CD4-positive, CD25-positive, alpha-beta regulatory T cell (primary cell): ENCODE results near the gene SLC35G6. TPM values are rescaled to one million over a fixed set of nuclear protein-coding genes. Genes with fewer than 3 reads are reported as not detected.
A peak's percentile ranks its signal among the peaks of the same experiment; 100 is the strongest.

Experiments used
- ATAC-seq, 2 donors: fragments of 150-1000 bp; cut with Tn5 transposase; one replicate each; pipeline ENCODE4 v1.10.0; 2021; ENCODE audit warnings: low read depth in 2 of 2, moderate number of reproducible peaks in 2 of 2, moderate library complexity in 1 of 2
- DNase-seq, 3 donors: peaks; one replicate each; pipeline versions ENCODE4 v3.0.0 to v3.0.0-alpha.2; 2012 to 2022; ENCODE audit warnings: mixed read lengths in 1 of 3
- H3K27ac ChIP-seq: one replicate; pipeline ENCODE4 v1.7.0; 2013; ENCODE audit warnings: mild to moderate bottlenecking, low read length; ENCODE audit not compliant: insufficient read depth, poor library complexity, severe bottlenecking
- H3K27me3 ChIP-seq: one replicate; pipeline ENCODE4 v1.7.0; 2013; ENCODE audit warnings: low read length; ENCODE audit not compliant: control insufficient read depth, insufficient read depth
- H3K36me3 ChIP-seq: one replicate; pipeline ENCODE4 v1.7.0; 2013; ENCODE audit warnings: mild to moderate bottlenecking, low read length, moderate library complexity; ENCODE audit not compliant: control insufficient read depth, insufficient read depth
- H3K4me1 ChIP-seq: 2 replicates; pipeline ENCODE4 v1.7.0; 2013; ENCODE audit warnings: mild to moderate bottlenecking, low read length; ENCODE audit not compliant: insufficient read depth, control insufficient read depth, poor library complexity, severe bottlenecking
- H3K4me3 ChIP-seq: one replicate; pipeline ENCODE4 v1.7.0; 2013; ENCODE audit warnings: low read depth, mild to moderate bottlenecking, low read length, moderate library complexity
- H3K9me3 ChIP-seq, 2 experiments: 1 replicate in 1 of 2; 2 replicates in 1 of 2; pipeline ENCODE4 v1.7.0; 2013; ENCODE audit warnings: low read length in 2 of 2, mild to moderate bottlenecking in 1 of 2, moderate library complexity in 1 of 2; ENCODE audit not compliant: control insufficient read depth in 2 of 2
- H3K27ac Mint-ChIP-seq, 3 donors: one replicate each; pipeline ENCODE4 v1.8.0; 2020 to 2022; ENCODE audit warnings: mild to moderate bottlenecking in 3 of 3, mixed read lengths in 3 of 3, moderate library complexity in 2 of 3
- H3K27me3 Mint-ChIP-seq: one replicate; pipeline ENCODE4 v1.8.0; 2022; ENCODE audit warnings: mild to moderate bottlenecking, mixed read lengths
- H3K36me3 Mint-ChIP-seq: one replicate; pipeline ENCODE4 v1.8.0; 2020; ENCODE audit warnings: mixed read lengths
- H3K4me1 Mint-ChIP-seq, 4 donors: one replicate each; pipeline ENCODE4 v1.8.0; 2020 to 2022; ENCODE audit warnings: mixed read lengths in 4 of 4, mild to moderate bottlenecking in 1 of 4
- H3K4me3 Mint-ChIP-seq, 4 donors: one replicate each; pipeline ENCODE4 v1.8.0; 2020 to 2022; ENCODE audit warnings: mild to moderate bottlenecking in 4 of 4, mixed read lengths in 4 of 4, moderate library complexity in 3 of 4
- H3K9me3 Mint-ChIP-seq, 7 donors: one replicate each; pipeline ENCODE4 v1.8.0; 2020 to 2022; ENCODE audit warnings: mixed read lengths in 7 of 7, mild to moderate bottlenecking in 3 of 7, moderate library complexity in 2 of 7
- polyA plus RNA-seq, 4 donors: library from polyadenylated mRNA; unstranded; fragments of 300-500 nt; fragmentation: Illumina TruSeq; gene quantifications; one replicate each; pipeline ENCODE4 v1.2.3, GENCODE V29; 2021
- total RNA-seq: library from RNA; stranded (reverse); gene quantifications from one replicate; pipeline ENCODE4 v1.2.3, GENCODE V29; 2022

The SLC35G6 gene
- total and polyA plus RNA-seq, 5 donors from 2014 or later: not detected

DNA sequence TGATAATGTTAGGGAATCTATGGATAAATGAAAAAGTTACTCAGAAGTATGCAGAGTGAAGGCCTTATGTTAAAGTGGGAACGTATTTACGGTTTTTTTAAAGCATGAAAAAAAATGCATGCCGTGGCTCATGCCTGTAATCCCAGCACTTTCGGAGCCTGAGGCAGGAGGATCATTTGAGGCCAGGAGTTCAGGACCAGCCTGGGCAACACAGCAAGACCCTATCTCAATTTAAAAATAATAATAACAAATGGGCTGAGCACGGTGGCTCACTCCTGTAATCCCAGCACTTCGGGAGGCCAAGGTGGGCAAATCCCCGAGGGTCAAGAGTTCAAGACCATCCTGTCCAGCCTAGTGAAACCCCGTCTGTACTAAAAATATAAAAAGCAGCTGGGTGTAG lies 8.9 kb downstream of the SLC35G6 start:
- H3K27me3 ChIP-seq: no peaks in the 10 kb centered on the region
- DNase-seq (no peak), ATAC-seq (no peak)
- no peaks in the 10 kb centered on the region for H3K27me3 Mint-ChIP-seq
- no peak overlapping the region for H3K27ac ChIP-seq
- H3K4me3 ChIP-seq: no peak overlapping the region
- peak overlapping the region in 2 of 4 donors; percentile 25 to 40 for H3K4me3 Mint-ChIP-seq
- H3K27ac Mint-ChIP-seq: peak overlapping the region in 2 of 3 donors; percentile 43 to 45
- H3K4me1 Mint-ChIP-seq: peaks cover 45 to 82% (median 66%) of the 10 kb centered on the region in 4 donors
- peaks cover 28% of the 10 kb centered on the region for H3K36me3 Mint-ChIP-seq
- H3K4me1 ChIP-seq: peaks cover 61% of the 10 kb centered on the region
- H3K9me3 Mint-ChIP-seq: no peaks in the 10 kb centered on the region
- no peaks in the 10 kb centered on the region for H3K9me3 ChIP-seq
- peaks cover 29% of the 10 kb centered on the region for H3K36me3 ChIP-seq

DNA sequence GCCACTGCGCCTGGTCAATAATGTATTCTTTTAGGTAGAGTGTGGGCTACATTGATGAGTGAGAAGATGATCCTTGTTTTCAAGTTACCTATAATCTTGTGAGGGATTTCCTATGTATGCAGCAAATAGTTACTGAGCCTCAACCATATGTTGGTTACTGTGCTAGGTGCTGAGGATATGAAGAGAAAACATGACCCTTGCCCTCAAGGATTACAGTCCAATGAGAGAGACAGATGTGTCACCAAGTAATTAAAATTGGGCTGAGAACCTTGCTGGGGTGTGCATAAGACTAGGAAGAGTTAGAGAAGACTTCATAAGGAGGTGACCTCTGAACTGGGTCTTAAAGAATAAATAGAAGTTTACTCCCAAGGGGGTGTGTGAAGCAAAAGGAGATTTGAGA lies 10.3 kb downstream of the SLC35G6 start:
- peaks cover 44% of the 10 kb centered on the region for H3K36me3 ChIP-seq
- ATAC-seq (no peak), DNase-seq (no peak)
- H3K4me1 ChIP-seq: peaks cover 47% of the 10 kb centered on the region
- peak overlapping the region in 3 of 4 donors; percentile 2 to 27 (median 8) for H3K4me3 Mint-ChIP-seq
- H3K36me3 Mint-ChIP-seq: peaks cover 32% of the 10 kb centered on the region
- H3K4me1 Mint-ChIP-seq: peaks cover 34 to 71% (median 54%) of the 10 kb centered on the region in 4 donors
- peak overlapping the region in 1 of 3 donors; percentile 49 for H3K27ac Mint-ChIP-seq
- no peaks in the 10 kb centered on the region for H3K9me3 Mint-ChIP-seq
- no peaks in the 10 kb centered on the region for H3K27me3 ChIP-seq
- H3K4me3 ChIP-seq: no peak overlapping the region
- no peaks in the 10 kb centered on the region for H3K9me3 ChIP-seq
- no peak overlapping the region for H3K27ac ChIP-seq
- H3K27me3 Mint-ChIP-seq: no peaks in the 10 kb centered on the region

- H3K9me3 ChIP-seq: no peaks in the 10 kb centered on the region
- ATAC-seq (no peak), DNase-seq (no peak)
- Mint-ChIP-seq H3K4me1 (peaks cover 22 to 47% (median 40%) of the 10 kb centered on the region in 4 donors), H3K27me3 (no peaks in the 10 kb centered on the region), H3K27ac (peak overlapping the region in 1 of 3 donors; percentile 70), H3K36me3 (peaks cover 34% of the 10 kb centered on the region), H3K4me3 (no peak overlapping the region), H3K9me3 (no peaks in the 10 kb centered on the region)
- no peak overlapping the region for H3K4me3 ChIP-seq
- H3K27me3 ChIP-seq: no peaks in the 10 kb centered on the region
- no peak overlapping the region for H3K27ac ChIP-seq
- H3K4me1 ChIP-seq: peaks cover 26% of the 10 kb centered on the region
- H3K36me3 ChIP-seq: peaks cover 67% of the 10 kb centered on the region
These were observed 12.7 kb downstream of the SLC35G6 start for GRCh38 chr17:7493941-7494340.

DNA sequence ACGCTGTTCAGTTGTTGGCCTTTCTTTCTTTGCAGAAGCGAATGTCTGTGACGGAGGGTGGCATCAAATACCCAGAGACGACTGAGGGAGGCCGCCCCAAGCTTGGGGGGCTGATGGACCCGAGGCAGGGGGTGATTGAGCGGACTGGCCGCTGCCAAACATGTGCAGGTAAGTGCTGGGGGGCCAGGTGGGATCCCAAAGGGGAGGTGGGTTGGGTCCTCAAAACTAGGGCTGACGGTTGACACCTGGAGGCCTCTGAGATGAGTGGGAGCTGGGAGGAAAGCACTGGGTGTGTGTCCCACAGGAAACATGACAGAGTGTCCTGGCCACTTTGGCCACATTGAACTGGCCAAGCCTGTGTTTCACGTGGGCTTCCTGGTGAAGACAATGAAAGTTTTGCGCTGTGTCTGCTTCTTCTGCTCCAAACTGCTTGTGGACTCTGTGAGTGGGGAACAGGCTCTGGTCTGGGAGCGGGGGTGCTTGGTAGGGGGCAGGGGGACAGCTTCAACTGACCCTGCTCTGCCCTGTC lies 14.7 kb downstream of the SLC35G6 start:
- peak overlapping the region in 1 of 4 donors; percentile 67 for H3K4me3 Mint-ChIP-seq
- Histone ChIP-seq H3K27me3 (no peaks in the 10 kb centered on the region), H3K27ac (no peak overlapping the region), H3K9me3 (no peaks in the 10 kb centered on the region), H3K4me3 (no peak overlapping the region), H3K36me3 (peaks cover 80% of the 10 kb centered on the region), H3K4me1 (peaks cover 7% of the 10 kb centered on the region)
- peaks cover 13 to 30% (median 25%) of the 10 kb centered on the region in 4 donors for H3K4me1 Mint-ChIP-seq
- no peak for ATAC-seq
- no peaks in the 10 kb centered on the region for H3K27me3 Mint-ChIP-seq
- H3K36me3 Mint-ChIP-seq: peaks cover 38% of the 10 kb centered on the region
- no peak for DNase-seq
- H3K9me3 Mint-ChIP-seq: peaks cover 0 to 2% (median 0%) of the 10 kb centered on the region in 7 donors
- no peak overlapping the region for H3K27ac Mint-ChIP-seq

DNA sequence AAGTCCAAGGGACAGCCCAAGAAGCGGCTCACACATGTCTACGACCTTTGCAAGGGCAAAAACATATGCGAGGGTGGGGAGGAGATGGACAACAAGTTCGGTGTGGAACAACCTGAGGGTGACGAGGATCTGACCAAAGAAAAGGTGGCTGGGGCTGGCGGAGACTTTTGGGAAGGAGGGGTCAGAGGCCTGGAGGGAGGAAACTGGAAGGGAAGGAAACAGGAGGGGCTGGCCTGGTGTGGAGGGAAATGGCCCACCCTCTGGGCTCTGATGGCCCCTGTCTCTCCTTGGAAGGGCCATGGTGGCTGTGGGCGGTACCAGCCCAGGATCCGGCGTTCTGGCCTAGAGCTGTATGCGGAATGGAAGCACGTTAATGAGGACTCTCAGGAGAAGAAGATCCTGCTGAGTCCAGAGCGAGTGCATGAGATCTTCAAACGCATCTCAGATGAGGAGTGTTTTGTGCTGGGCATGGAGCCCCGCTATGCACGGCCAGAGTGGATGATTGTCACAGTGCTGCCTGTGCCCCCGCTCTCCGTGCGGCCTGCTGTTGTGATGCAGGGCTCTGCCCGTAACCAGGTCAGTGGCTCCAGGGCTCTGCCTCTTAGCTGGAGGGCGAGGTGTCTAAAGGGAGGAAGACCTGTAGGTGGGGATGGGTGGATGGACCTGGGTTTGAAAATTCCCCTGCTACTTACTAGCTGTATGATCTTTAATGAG lies 15.4 kb downstream of the SLC35G6 start:
- peaks cover 2% of the 10 kb centered on the region for H3K4me1 ChIP-seq
- H3K4me3 Mint-ChIP-seq: peak overlapping the region in 1 of 4 donors; percentile 67
- peaks cover 0 to 2% (median 0%) of the 10 kb centered on the region in 7 donors for H3K9me3 Mint-ChIP-seq
- DNase-seq: no peak
- no peak overlapping the region for H3K4me3 ChIP-seq
- ATAC-seq: no peak
- H3K27me3 Mint-ChIP-seq: no peaks in the 10 kb centered on the region
- H3K36me3 ChIP-seq: peaks cover 83% of the 10 kb centered on the region
- H3K27ac ChIP-seq: no peak overlapping the region
- H3K9me3 ChIP-seq: no peaks in the 10 kb centered on the region
- H3K36me3 Mint-ChIP-seq: peaks cover 42% of the 10 kb centered on the region
- peak overlapping the region in 1 of 3 donors; percentile 35 for H3K27ac Mint-ChIP-seq
- no peaks in the 10 kb centered on the region for H3K27me3 ChIP-seq
- H3K4me1 Mint-ChIP-seq: peaks cover 10 to 26% (median 21%) of the 10 kb centered on the region in 4 donors

- no peaks in the 10 kb centered on the region for H3K27me3 Mint-ChIP-seq
- H3K4me1 ChIP-seq: no peaks in the 10 kb centered on the region
- peaks cover 41% of the 10 kb centered on the region for H3K36me3 Mint-ChIP-seq
- H3K4me1 Mint-ChIP-seq: peaks cover 6 to 20% (median 16%) of the 10 kb centered on the region in 4 donors
- H3K9me3 ChIP-seq: no peaks in the 10 kb centered on the region
- no peak overlapping the region for H3K27ac ChIP-seq
- H3K36me3 ChIP-seq: peaks cover 83% of the 10 kb centered on the region
- DNase-seq (no peak), ATAC-seq (no peak)
- H3K4me3 ChIP-seq: no peak overlapping the region
- peaks cover 0 to 2% (median 0%) of the 10 kb centered on the region in 7 donors for H3K9me3 Mint-ChIP-seq
- H3K27me3 ChIP-seq: no peaks in the 10 kb centered on the region
- no peak overlapping the region for H3K27ac Mint-ChIP-seq
- no peak overlapping the region for H3K4me3 Mint-ChIP-seq
These were observed 16.0 kb downstream of the SLC35G6 start for GRCh38 chr17:7497228-7497627.

DNA sequence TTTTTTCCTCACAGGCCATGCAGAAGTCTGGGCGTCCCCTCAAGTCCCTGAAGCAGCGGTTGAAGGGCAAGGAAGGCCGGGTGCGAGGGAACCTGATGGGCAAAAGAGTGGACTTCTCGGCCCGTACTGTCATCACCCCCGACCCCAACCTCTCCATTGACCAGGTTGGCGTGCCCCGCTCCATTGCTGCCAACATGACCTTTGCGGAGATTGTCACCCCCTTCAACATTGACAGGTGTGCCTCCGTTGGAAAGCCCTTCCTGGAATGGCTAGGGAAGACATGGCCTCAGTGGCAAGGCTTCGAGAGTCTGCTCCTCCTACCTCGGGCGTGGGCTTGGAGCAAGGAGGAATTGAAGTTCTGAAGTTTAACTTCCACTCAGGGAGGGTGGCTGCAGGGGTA lies 16.4 kb downstream of the SLC35G6 start:
- ATAC-seq (no peak), DNase-seq (no peak)
- Histone ChIP-seq H3K9me3 (no peaks in the 10 kb centered on the region), H3K27me3 (no peaks in the 10 kb centered on the region), H3K4me1 (no peaks in the 10 kb centered on the region), H3K27ac (no peak overlapping the region), H3K36me3 (peaks cover 84% of the 10 kb centered on the region), H3K4me3 (no peak overlapping the region)
- Mint-ChIP-seq H3K4me1 (peaks cover 6 to 17% (median 15%) of the 10 kb centered on the region in 4 donors), H3K9me3 (peaks cover 0 to 2% (median 0%) of the 10 kb centered on the region in 7 donors), H3K36me3 (peaks cover 43% of the 10 kb centered on the region), H3K27ac (no peak overlapping the region), H3K27me3 (no peaks in the 10 kb centered on the region), H3K4me3 (no peak overlapping the region)
